K562 (cell line): ENCODE data around the gene UBE2H. TPM values are rescaled to one million over a fixed set of nuclear protein-coding genes. Genes with fewer than 3 reads are reported as not detected.

ENCODE experiments used
- ARHGAP35 ChIP-seq: fragments of 450-650 bp; IDR thresholded peaks from 2 replicates; pipeline ENCODE4 v1.6.1; 2018; ENCODE audit not compliant: partially characterized antibody
- ATF1 ChIP-seq, 2 experiments: fragments of 450-650 bp in 1 of 2; IDR thresholded peaks; 2 replicates each; pipeline ENCODE4 v1.6.1; 2016; ENCODE audit warnings: missing compliant biosample characterization in 1 of 2, missing genetic modification characterization in 1 of 2
- CEBPB ChIP-seq: fragments of 450-650 bp; IDR thresholded peaks from 2 replicates; pipeline ENCODE4 v1.6.1; 2016; ENCODE audit warnings: missing genetic modification characterization, missing compliant biosample characterization
- CHCHD3 ChIP-seq: fragments of 250-450 bp; sonication (Bioruptor Pico); IDR thresholded peaks from 2 replicates; pipeline ENCODE4 v2.1.2; 2022; ENCODE audit warnings: mild to moderate bottlenecking
- CREB3 ChIP-seq: fragments of 450-650 bp; conservative IDR thresholded peaks from 2 replicates; pipeline ENCODE4 v1.6.1; 2016; ENCODE audit warnings: missing genetic modification characterization, low read depth, mild to moderate bottlenecking, missing compliant biosample characterization, moderate library complexity
- FOXP1 ChIP-seq: sonication (generic); formaldehyde crosslinking; IDR thresholded peaks from 2 replicates; pipeline ENCODE4 v1.8.0; 2022; ENCODE audit warnings: mild to moderate bottlenecking, missing genetic modification reagents
- KDM1A ChIP-seq, 2 experiments: fragments of 450-650 bp; IDR thresholded peaks; 2 replicates each; pipeline ENCODE4 v1.6.1; 2016; ENCODE audit warnings: mild to moderate bottlenecking in 2 of 2
- KLF16 ChIP-seq: IDR thresholded peaks from 2 replicates; pipeline ENCODE4 v1.6.1; 2016; ENCODE audit warnings: antibody characterized with exemption
- MTA1 ChIP-seq: fragments of 450-650 bp; IDR thresholded peaks from 2 replicates; pipeline ENCODE4 v1.6.1; 2017; ENCODE audit warnings: borderline replicate concordance
- NCOA2 ChIP-seq, 2 experiments: fragments of 450-650 bp; IDR thresholded peaks; 2 replicates each; pipeline ENCODE4 v1.6.1; 2018; ENCODE audit warnings: mild to moderate bottlenecking in 2 of 2, moderate library complexity in 1 of 2; ENCODE audit not compliant: partially characterized antibody in 2 of 2
- NELFE ChIP-seq: IDR thresholded peaks from 2 replicates; pipeline ENCODE4 v1.6.1; 2011; ENCODE audit warnings: mild to moderate bottlenecking; ENCODE audit not compliant: insufficient read depth, insufficient read length
- NFXL1 ChIP-seq: fragments of 450-650 bp; formaldehyde crosslinking; IDR thresholded peaks from 2 replicates; pipeline ENCODE4 v1.4.0; 2021; ENCODE audit warnings: mild to moderate bottlenecking
- PHF8 ChIP-seq: fragments of 200-600 bp; sonication (generic); IDR thresholded peaks from 2 replicates; pipeline ENCODE4 v1.6.1; 2012; ENCODE audit warnings: mixed run types, mild to moderate bottlenecking, inconsistent platforms, low read length, moderate library complexity, borderline replicate concordance
- POLR3G ChIP-seq: IDR thresholded peaks from 2 replicates; pipeline ENCODE4 v1.6.1; 2011; ENCODE audit not compliant: insufficient read length, insufficient replicate concordance; ENCODE audit errors: extremely low read depth
- POU5F1 ChIP-seq: fragments of 150-350 bp; IDR thresholded peaks from 2 replicates; pipeline ENCODE4 v1.6.1; 2014; ENCODE audit warnings: borderline replicate concordance, low read length, low read depth, mild to moderate bottlenecking; ENCODE audit not compliant: partially characterized antibody
- PTTG1 ChIP-seq: fragments of 450-650 bp; IDR thresholded peaks from 2 replicates; pipeline ENCODE4 v1.6.1; 2016; ENCODE audit warnings: low read depth, mild to moderate bottlenecking, missing genetic modification characterization, missing compliant biosample characterization
- RAD51 ChIP-seq: fragments of 450-650 bp; IDR thresholded peaks from 2 replicates; pipeline ENCODE4 v1.7.1; 2016; ENCODE audit warnings: low read depth, mild to moderate bottlenecking, borderline replicate concordance
- SMARCB1 ChIP-seq: IDR thresholded peaks from 2 replicates; pipeline ENCODE4 v1.6.1; 2011; ENCODE audit warnings: improper control_type of control experiment, low read depth; ENCODE audit not compliant: insufficient read length
- USF1 ChIP-seq: sonication (generic); formaldehyde crosslinking; IDR thresholded peaks from 2 replicates; pipeline ENCODE4 v1.9.0; 2022; ENCODE audit warnings: mild to moderate bottlenecking, missing genetic modification reagents
- VEZF1 ChIP-seq: fragments of 200-800 bp; sonication (Bioruptor generic); IDR thresholded peaks from 2 replicates; pipeline ENCODE4 v1.6.1; 2017; ENCODE audit warnings: missing genetic modification characterization, missing compliant biosample characterization
- ZFPM2 ChIP-seq: fragments of 250-450 bp; sonication (Bioruptor Pico); IDR thresholded peaks from 2 replicates; pipeline ENCODE4 v1.5.1; 2022; ENCODE audit warnings: mild to moderate bottlenecking
- ZNF12 ChIP-seq: sonication (generic); formaldehyde crosslinking; IDR thresholded peaks from 2 replicates; pipeline ENCODE4 v1.4.0; 2020; ENCODE audit warnings: mild to moderate bottlenecking, missing genetic modification reagents
- ZNF134 ChIP-seq: fragments of 250-450 bp; sonication (Bioruptor Pico); conservative IDR thresholded peaks from 2 replicates; pipeline ENCODE4 v1.4.0; 2020
- ZNF445 ChIP-seq: fragments of 250-450 bp; sonication (Bioruptor Pico); IDR thresholded peaks from 2 replicates; pipeline ENCODE4 v1.4.0; 2020; ENCODE audit warnings: low read depth, mild to moderate bottlenecking, moderate library complexity
- ZNF696 ChIP-seq: fragments of 250-450 bp; sonication (Bioruptor Pico); conservative IDR thresholded peaks from 2 replicates; pipeline ENCODE4 v1.4.0; 2020; ENCODE audit warnings: mild to moderate bottlenecking, moderate library complexity
- ZSCAN32 ChIP-seq: fragments of 450-650 bp; formaldehyde crosslinking; IDR thresholded peaks from 2 replicates; pipeline ENCODE4 v1.4.0; 2020; ENCODE audit warnings: mild to moderate bottlenecking, moderate library complexity
- polyA plus RNA-seq, 8 experiments: library from polyadenylated mRNA; depleted of rRNA in 4 of 8; stranded (reverse) in 5 of 8; unstranded in 3 of 8; fragments of >200 nt; fragmentation: Nextera tagmentation in 2 of 8; fragmentation: Illumina TruSeq in 1 of 8; extraction: Ambion mirVana in 2 of 8; extraction: Trizol in 1 of 8; gene quantifications; 2 replicates each; pipeline versions ENCODE4 v1.2.1 to v1.2.3, GENCODE V29; 2011 to 2014; ENCODE audit warnings: inconsistent platforms in 1 of 8, missing spikeins in 1 of 8
- total RNA-seq, 7 experiments: library from RNA; depleted of rRNA in 6 of 7; stranded (reverse); fragments of >200 nt in 6 of 7; fragmentation: Illumina TruSeq in 2 of 7; extraction: Trizol in 2 of 7; gene quantifications; 2 replicates each; pipeline versions ENCODE4 v1.2.1 to v1.2.3, GENCODE V29; 2011 to 2021; ENCODE audit warnings: low replicate concordance in 1 of 7

The UBE2H gene
- total and polyA plus RNA-seq, 9 of the 15 experiments (the other 6 are each of a cell fraction or from before 2014, with no cell fraction given): 6.3 to 33.0 (median 13.3) TPM

GRCh38 chr7:129958643-129959470, 6.1 kb upstream of the UBE2H start (continued):
- TF ChIP-seq USF1 (CRISPR knock-in tag): no peak
- TF ChIP-seq PTTG1: no peak; the same call in 1 of the 2 replicates
- no peak for TF ChIP-seq ATF1 (CRISPR knock-in tag; IDR thresholded peaks at IDR 0.05)
- peak; percentile 94 for TF ChIP-seq ATF1 (tag; IDR thresholded peaks at IDR 0.05)
- peak; percentile 93 for TF ChIP-seq VEZF1 (CRISPR knock-in tag)
- peak; percentile 69 for TF ChIP-seq RAD51
- TF ChIP-seq NFXL1 (CRISPR knock-in tag): 0 out of 2 replicates have a peak, but pooled peaks have one; percentile 9
- TF ChIP-seq POLR3G: no peak
- no peak for TF ChIP-seq SMARCB1
- TF ChIP-seq ZNF134 (CRISPR knock-in tag): peak; percentile 69
- peak; percentile 34; the same call in 1 of the 2 replicates for TF ChIP-seq PHF8
- TF ChIP-seq POU5F1: no peak
- peak; percentile 81; the same call in 1 of the 2 replicates for TF ChIP-seq ZNF12
- TF ChIP-seq ARHGAP35: no peak
- TF ChIP-seq FOXP1 (CRISPR knock-in tag): peak; percentile 98
- no peak for TF ChIP-seq NELFE
- TF ChIP-seq ZNF696: no peak
- peak in 1 of 2 experiments; percentile 91 for TF ChIP-seq NCOA2 (IDR thresholded peaks at IDR 0.05; ENCODE audit: partially characterized antibody in 2 of 2)
- TF ChIP-seq CEBPB (tag): peak; percentile 100
- TF ChIP-seq KDM1A (IDR thresholded peaks at IDR 0.05): peak; percentile 100
- TF ChIP-seq CHCHD3 (CRISPR knock-in tag): no peak
- peak; percentile 95 for TF ChIP-seq MTA1
- TF ChIP-seq ZSCAN32 (CRISPR knock-in tag): no peak
- TF ChIP-seq ZNF445 (CRISPR knock-in tag): 0 out of 2 replicates have a peak, but pooled peaks have one; percentile 55
- peak; percentile 23; the same call in 1 of the 2 replicates for TF ChIP-seq CREB3 (tag)
- TF ChIP-seq ZFPM2 (CRISPR knock-in tag): no peak
- TF ChIP-seq KLF16: peak; percentile 100
